Stimulated activated CD4-positive, alpha-beta T cell treated with anti-CD3 and anti-CD28 coated beads, Interleukin-2, amount 100 ng/mL, for 48 hours (primary cell): Measurements from ENCODE around the gene CRIM1.
"Not testable (repeated sequence)": the region's sequence is repeated elsewhere in the genome, so short reads cannot be mapped to it uniquely, and the experiment has no call there.

Source experiments
- DNase-seq, 2 donors: peaks; one replicate each; pipeline ENCODE4 v3.0.0-alpha.2; 2020

The CRIM1 gene

GRCh38 chr2:36351736-36352349 is 3.7 kb upstream of the CRIM1 start:
- no peak for DNase-seq

GRCh38 chr2:36352701-36353100 is 2.9 kb upstream of the CRIM1 start:
- no peak for DNase-seq

- DNase-seq = no peak
Observed at GRCh38 chr2:36354811-36355150, 797 bp upstream of the CRIM1 start.

- no peak for DNase-seq
Observed at GRCh38 chr2:36355890-36356297, 316 bp downstream of the CRIM1 start.

- DNase-seq = peak; percentile 13
Observed at GRCh38 chr2:36356298-36356989, 866 bp downstream of the CRIM1 start.

- peak; percentile 17 to 29 for DNase-seq
Observed at GRCh38 chr2:36356990-36357846, 1.6 kb downstream of the CRIM1 start.

- no peak for DNase-seq
Observed at GRCh38 chr2:36357847-36358659, 2.5 kb downstream of the CRIM1 start.

- DNase-seq = no peak
Observed at GRCh38 chr2:36359067-36359466, 3.5 kb downstream of the CRIM1 start.

- DNase-seq = no peak
Observed at GRCh38 chr2:36360063-36360462, 4.5 kb downstream of the CRIM1 start.

- DNase-seq = no peak
Observed at GRCh38 chr2:36360834-36361233, 5.3 kb downstream of the CRIM1 start.

- DNase-seq = no peak
Observed at GRCh38 chr2:36361396-36361795, 5.8 kb downstream of the CRIM1 start.

GRCh38 chr2:36362291-36362690 is 6.7 kb downstream of the CRIM1 start:
- no peak for DNase-seq

GRCh38 chr2:36363085-36363484 is 7.5 kb downstream of the CRIM1 start:
- DNase-seq = not testable (repeated sequence)

- no peak for DNase-seq
Observed at GRCh38 chr2:36366491-36367120, 11.0 kb downstream of the CRIM1 start.

GRCh38 chr2:36367486-36367885 is 11.9 kb downstream of the CRIM1 start:
- no peak for DNase-seq

GRCh38 chr2:36367895-36368353 is 12.3 kb downstream of the CRIM1 start:
- DNase-seq = no peak

- DNase-seq = no peak
Observed at GRCh38 chr2:36368438-36368837, 12.9 kb downstream of the CRIM1 start.

GRCh38 chr2:36369163-36369562 is 13.6 kb downstream of the CRIM1 start:
- DNase-seq = no peak

GRCh38 chr2:36369716-36370115 is 14.1 kb downstream of the CRIM1 start:
- no peak for DNase-seq

GRCh38 chr2:36370281-36370680 is 14.7 kb downstream of the CRIM1 start:
- DNase-seq = no peak

- DNase-seq = no peak
Observed at GRCh38 chr2:36371070-36371874, 15.7 kb downstream of the CRIM1 start.
